ENCODE measurements around the gene ANKFN1.

Gene ANKFN1

GRCh38 chr17:56310782-56311181 is 157.5 kb downstream of the ANKFN1 start:
- in situ Hi-C loops (cut with HindIII; ENCODE audit: low pct_ligation_motif_present, low pct_unique_long_range_greater_than_20kb, low sequenced_read_pairs) = no loop called here

GRCh38 chr17:56313201-56313600 is 159.9 kb downstream of the ANKFN1 start:
- in situ Hi-C loops (cut with HindIII; ENCODE audit: low pct_ligation_motif_present, low pct_unique_long_range_greater_than_20kb, low sequenced_read_pairs) = no loop called here
- DNase-seq = no peak

More at GRCh38 chr17:56310782-56311181, 157.5 kb downstream of the ANKFN1 start:
- no peak for DNase-seq

- in situ Hi-C loops (cut with HindIII; ENCODE audit: low pct_ligation_motif_present, low pct_unique_long_range_greater_than_20kb, low sequenced_read_pairs) = no loop called here
Observed at GRCh38 chr17:56314026-56314425, 160.8 kb downstream of the ANKFN1 start.

GRCh38 chr17:56314984-56315602 is 161.8 kb downstream of the ANKFN1 start:
- DNase-seq = no peak
- in situ Hi-C loops (cut with HindIII; ENCODE audit: low pct_ligation_motif_present, low pct_unique_long_range_greater_than_20kb, low sequenced_read_pairs) = no loop called here

More at GRCh38 chr17:56314026-56314425, 160.8 kb downstream of the ANKFN1 start:
- no peak for DNase-seq

- in situ Hi-C loops (cut with HindIII; ENCODE audit: low pct_ligation_motif_present, low pct_unique_long_range_greater_than_20kb, low sequenced_read_pairs) = no loop called here
- no peak for DNase-seq
Observed at GRCh38 chr17:56316604-56317003, 163.3 kb downstream of the ANKFN1 start.

GRCh38 chr17:56317351-56318208 is 164.3 kb downstream of the ANKFN1 start:
- in situ Hi-C loops (cut with HindIII; ENCODE audit: low pct_ligation_motif_present, low pct_unique_long_range_greater_than_20kb, low sequenced_read_pairs) = no loop called here
- DNase-seq = no peak

GRCh38 chr17:56319531-56319930 is 166.3 kb downstream of the ANKFN1 start:
- DNase-seq = peak; percentile 69
- in situ Hi-C loops (cut with HindIII; ENCODE audit: low pct_ligation_motif_present, low pct_unique_long_range_greater_than_20kb, low sequenced_read_pairs) = no loop called here

GRCh38 chr17:56320443-56320842 is 167.2 kb downstream of the ANKFN1 start:
- in situ Hi-C loops (cut with HindIII; ENCODE audit: low pct_ligation_motif_present, low pct_unique_long_range_greater_than_20kb, low sequenced_read_pairs) = no loop called here
- DNase-seq = no peak

GRCh38 chr17:56322991-56323390 is 169.7 kb downstream of the ANKFN1 start:
- no peak for DNase-seq
- in situ Hi-C loops (cut with HindIII; ENCODE audit: low pct_ligation_motif_present, low pct_unique_long_range_greater_than_20kb, low sequenced_read_pairs) = no loop called here

- DNase-seq = no peak
- in situ Hi-C loops (cut with HindIII; ENCODE audit: low pct_ligation_motif_present, low pct_unique_long_range_greater_than_20kb, low sequenced_read_pairs) = no loop called here
Observed at GRCh38 chr17:56324676-56325075, 171.4 kb downstream of the ANKFN1 start.

- in situ Hi-C loops (cut with HindIII; ENCODE audit: low pct_ligation_motif_present, low pct_unique_long_range_greater_than_20kb, low sequenced_read_pairs) = no loop called here
- DNase-seq = no peak
Observed at GRCh38 chr17:56325313-56326000, 172.2 kb downstream of the ANKFN1 start.

GRCh38 chr17:56326001-56326359 is 172.7 kb downstream of the ANKFN1 start:
- in situ Hi-C loops (cut with HindIII; ENCODE audit: low pct_ligation_motif_present, low pct_unique_long_range_greater_than_20kb, low sequenced_read_pairs) = no loop called here
- no peak for DNase-seq

- in situ Hi-C loops (cut with HindIII; ENCODE audit: low pct_ligation_motif_present, low pct_unique_long_range_greater_than_20kb, low sequenced_read_pairs) = no loop called here
- DNase-seq = no peak
Observed at GRCh38 chr17:56347639-56348038, 194.4 kb downstream of the ANKFN1 start.

GRCh38 chr17:56350592-56350991 is 197.3 kb downstream of the ANKFN1 start:
- no peak for DNase-seq
- in situ Hi-C loops (cut with HindIII; ENCODE audit: low pct_ligation_motif_present, low pct_unique_long_range_greater_than_20kb, low sequenced_read_pairs) = no loop called here

- in situ Hi-C loops (cut with HindIII; ENCODE audit: low pct_ligation_motif_present, low pct_unique_long_range_greater_than_20kb, low sequenced_read_pairs) = no loop called here
- no peak for DNase-seq
Observed at GRCh38 chr17:56351675-56352074, 198.4 kb downstream of the ANKFN1 start.

GRCh38 chr17:56358651-56359050 is 205.4 kb downstream of the ANKFN1 start:
- DNase-seq = no peak
- in situ Hi-C loops (cut with HindIII; ENCODE audit: low pct_ligation_motif_present, low pct_unique_long_range_greater_than_20kb, low sequenced_read_pairs) = no loop called here

GRCh38 chr17:56359518-56359917 is 206.2 kb downstream of the ANKFN1 start:
- in situ Hi-C loops (cut with HindIII; ENCODE audit: low pct_ligation_motif_present, low pct_unique_long_range_greater_than_20kb, low sequenced_read_pairs) = no loop called here
- no peak for DNase-seq

GRCh38 chr17:56367366-56367765 is 214.1 kb downstream of the ANKFN1 start:
- in situ Hi-C loops (cut with HindIII; ENCODE audit: low pct_ligation_motif_present, low pct_unique_long_range_greater_than_20kb, low sequenced_read_pairs) = no loop called here
- DNase-seq = no peak

GRCh38 chr17:56373981-56374833 is 220.9 kb downstream of the ANKFN1 start:
- in situ Hi-C loops (cut with HindIII; ENCODE audit: low pct_ligation_motif_present, low pct_unique_long_range_greater_than_20kb, low sequenced_read_pairs) = no loop called here
- DNase-seq = no peak

Measured in ACHN (cell line).